Activated T-cell treated with anti-CD3 and anti-CD28 coated beads for 4 hours (primary cell): Measurements from ENCODE around the gene TSHZ2.

Experiments
- DNase-seq: peaks from one replicate; pipeline ENCODE4 v3.0.0-alpha.2; 2020

Gene TSHZ2

DNA sequence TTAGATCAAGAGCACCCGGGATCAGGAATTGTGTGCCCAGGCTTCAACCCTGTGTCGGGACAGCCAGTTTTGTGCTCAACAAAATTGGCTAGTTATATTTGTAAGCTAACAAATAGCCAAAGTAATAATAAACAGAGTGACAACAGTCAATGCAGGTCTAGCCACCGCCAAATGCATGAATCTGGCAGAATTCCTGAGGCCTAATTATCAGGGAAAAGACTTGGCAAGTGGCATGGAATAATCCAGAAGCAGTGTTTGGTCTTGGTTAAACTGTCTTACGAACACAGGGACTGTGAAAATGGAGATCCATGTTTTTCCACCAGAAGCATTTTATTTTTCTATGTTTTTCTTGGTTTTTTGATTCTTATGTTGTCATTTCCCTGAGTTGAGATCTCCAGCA, 352.7 kb downstream of the TSHZ2 start:
- no peak for DNase-seq

DNA sequence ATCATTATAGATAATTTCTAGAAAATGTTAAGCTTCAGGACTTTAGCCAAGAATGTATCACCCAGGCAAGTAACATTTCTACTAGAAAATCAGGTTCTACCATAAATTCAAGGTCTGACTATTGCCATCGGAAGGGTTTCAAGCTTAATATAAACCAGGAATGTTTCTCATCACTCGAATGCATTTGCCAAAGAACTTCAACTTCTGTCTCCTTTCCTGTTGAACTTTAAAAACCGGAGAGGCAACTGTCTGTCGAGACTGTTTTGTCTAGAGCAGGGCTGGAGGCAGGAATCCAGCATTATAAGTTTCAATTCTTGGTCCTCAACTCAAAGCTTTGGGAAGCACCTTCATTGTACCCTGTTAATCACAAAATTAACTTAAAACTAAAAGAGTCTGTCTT, 356.8 kb downstream of the TSHZ2 start:
- no peak for DNase-seq

DNA sequence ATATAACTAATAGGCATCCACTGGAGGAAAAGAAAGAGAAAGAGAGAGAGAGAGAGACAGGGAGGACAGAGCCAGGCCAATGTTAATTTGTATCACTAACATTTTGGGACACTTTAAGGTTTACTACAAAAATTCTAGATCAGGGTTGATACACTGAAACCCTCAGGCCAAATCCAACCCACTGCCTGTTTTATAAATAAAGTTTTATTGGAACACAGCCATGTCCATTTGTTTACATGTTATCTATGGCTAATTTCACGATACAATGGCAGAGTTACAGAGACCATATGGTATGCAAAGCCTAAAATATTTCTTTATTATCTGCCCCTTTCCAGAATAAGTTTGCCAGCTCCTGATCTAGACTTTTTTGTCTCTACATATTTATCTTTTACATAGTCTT, 357.6 kb downstream of the TSHZ2 start:
- DNase-seq = no peak

DNA sequence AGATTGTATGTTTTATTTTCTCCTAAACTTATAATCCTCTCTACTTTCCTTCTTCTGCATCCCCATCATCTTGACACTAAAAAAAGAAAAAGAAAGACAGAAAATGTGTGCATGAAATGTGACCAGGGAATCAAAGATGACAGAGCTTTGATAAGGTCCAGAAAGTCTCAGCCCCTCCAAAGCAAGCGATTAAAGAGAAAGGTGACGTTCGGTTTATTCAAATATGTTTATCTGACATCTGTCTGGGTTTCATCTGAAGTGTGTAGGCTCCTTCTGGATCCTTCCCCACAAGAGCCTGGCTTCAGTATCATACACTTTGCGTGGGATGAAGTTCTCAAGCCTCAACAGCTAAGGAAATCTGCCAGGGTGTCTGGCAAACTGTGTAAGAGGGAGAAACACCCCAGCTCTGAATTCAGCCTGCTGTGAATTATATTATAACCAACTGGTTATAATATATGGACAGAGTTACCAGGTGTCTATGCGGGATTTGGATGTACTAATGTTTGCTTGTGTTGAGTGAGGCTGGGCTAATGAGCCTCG, 358.5 kb downstream of the TSHZ2 start:
- DNase-seq = no peak

DNA sequence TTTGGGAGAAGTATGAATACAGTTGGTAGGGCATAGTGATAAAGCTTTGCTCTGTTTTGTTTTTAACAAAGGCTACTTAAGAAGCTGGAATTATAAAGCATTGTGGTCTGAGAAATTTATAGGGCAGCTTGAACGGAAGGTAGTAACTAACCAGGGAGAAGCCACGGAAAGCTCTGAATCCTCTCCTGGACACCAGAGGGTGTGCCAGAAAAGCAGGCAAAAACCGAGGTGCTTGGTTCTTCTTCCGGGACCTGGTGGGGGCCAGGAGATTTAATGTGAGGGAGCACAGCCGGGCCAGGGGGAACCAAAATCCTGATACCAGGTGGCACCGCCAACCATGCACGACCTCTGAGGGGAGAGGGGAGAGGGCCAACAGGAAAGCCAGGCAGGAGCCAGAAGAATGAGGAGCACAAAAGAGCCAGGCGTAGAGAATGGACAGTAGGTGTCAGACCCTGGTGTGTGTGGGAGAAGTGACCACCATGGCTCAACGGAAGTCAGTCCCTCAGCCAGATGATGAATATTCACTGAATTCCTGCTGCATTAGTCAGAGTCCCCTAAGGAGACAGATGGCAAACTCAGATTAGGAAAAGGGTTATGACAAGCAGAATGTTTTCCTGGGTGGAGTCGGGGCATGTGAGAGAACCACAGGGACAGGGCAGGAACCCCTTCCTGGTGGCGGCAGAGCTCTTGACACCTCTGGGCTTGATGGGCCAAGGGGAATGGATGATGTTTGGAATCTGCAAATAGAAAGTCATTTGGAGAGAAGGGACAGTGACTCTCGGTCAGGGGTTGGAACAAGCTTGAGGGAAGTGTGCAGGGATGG, 359.2 kb downstream of the TSHZ2 start:
- no peak for DNase-seq

GRCh38 chr20:53332022-53332837, 360.1 kb downstream of the TSHZ2 start:
- no peak for DNase-seq

DNA sequence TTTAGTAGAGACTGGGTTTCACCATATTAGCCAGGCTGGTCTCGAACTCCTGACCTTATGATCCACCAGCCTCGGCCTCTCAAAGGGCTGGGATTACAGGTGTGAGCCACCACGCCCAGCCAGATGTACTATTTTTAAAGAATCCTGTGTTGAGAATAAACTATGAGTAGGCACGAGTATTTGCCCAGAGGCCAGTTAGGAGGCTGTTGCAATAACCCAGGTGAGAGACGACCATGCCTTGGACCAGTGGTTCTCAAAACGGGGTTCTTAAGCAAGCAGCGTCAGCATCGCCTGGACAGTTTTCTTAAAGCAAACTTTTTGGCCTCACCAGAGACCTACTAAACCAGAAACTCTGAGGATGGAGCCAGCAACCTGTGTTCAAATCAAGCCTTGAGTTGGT, 362.7 kb downstream of the TSHZ2 start:
- no peak for DNase-seq

DNA sequence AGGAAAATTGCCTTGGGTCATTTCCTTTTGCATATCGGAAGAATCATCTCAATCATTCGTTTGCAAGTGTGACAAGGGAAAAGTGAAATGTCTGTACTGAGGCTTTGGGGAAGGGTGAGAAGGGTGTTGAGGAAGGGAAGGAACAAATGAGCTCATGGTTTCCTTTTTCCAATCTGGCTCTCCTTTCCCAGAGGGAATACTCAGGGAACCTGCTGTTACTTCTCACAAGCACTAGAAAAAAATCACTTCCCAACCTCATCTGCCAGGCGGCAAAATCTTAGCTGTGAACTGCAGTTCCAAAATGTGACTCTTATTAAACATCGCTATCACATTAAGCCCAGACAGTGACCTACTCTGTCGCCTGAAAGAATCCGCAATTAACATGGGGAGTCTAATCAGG, 363.4 kb downstream of the TSHZ2 start:
- DNase-seq = no peak

GRCh38 chr20:53336892-53337291, 364.7 kb downstream of the TSHZ2 start:
- no peak for DNase-seq

- DNase-seq = no peak
Observed at GRCh38 chr20:53337390-53338101, 365.4 kb downstream of the TSHZ2 start.

DNA sequence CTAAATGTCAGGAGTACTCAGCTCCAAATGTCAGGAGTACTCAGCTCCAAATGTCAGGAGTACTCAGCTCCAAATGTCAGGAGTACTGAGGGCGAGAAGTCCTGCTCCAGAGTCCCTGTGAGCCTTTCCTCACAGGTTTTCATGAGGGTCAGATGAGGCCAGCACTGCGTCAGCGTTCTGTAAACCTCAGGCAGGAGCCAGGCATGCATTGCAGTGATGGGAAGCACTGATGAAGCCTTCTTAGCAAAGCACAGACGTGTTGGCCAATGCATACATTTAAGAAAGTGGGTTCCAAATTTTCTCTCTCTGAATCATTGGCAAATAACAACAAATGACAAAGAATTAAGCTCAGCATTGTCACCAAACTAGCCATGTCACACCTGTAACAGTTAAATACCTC, 366.6 kb downstream of the TSHZ2 start:
- DNase-seq = no peak

GRCh38 chr20:53342429-53342828, 370.3 kb downstream of the TSHZ2 start:
- DNase-seq = no peak

DNA sequence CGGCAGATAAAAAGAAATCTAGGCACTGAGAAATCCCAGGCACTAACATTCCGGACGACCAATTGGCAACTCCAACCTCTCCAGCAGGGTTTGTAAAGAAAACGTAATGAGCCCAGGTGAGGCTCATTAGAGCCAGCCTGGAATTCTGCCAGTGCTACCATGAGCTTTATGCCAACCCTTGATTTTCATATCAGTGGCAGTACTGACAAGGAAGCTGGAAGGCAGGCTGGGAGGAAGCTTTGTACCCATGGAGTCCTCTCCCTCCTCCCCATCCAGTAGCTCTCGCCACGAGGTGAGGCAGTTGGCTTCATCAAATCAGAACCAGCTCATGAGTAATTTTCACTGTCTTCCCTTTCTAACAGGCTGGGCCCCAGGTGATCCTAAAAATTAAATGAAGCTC, 371.3 kb downstream of the TSHZ2 start:
- no peak for DNase-seq

DNA sequence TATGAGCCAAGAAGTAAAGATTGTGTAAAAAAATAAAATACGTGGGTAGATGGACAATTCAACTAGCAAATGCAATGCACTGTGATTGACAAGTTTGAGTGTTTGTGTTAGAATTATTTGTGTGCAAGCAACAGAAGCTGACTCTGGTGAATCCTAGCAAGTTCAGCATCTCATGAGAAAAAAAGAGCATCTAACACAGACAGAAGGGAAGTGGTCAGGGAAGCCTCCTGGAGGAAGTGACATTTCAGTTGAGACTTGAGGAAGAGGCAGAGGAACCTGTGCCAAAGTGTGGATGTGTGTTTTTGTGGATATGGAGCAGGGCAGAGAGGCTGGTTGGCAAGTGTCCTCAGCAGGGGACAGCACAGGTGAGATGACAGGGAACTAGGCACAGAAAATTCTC, 372.7 kb downstream of the TSHZ2 start:
- no peak for DNase-seq

GRCh38 chr20:53345536-53346334, 373.6 kb downstream of the TSHZ2 start:
- DNase-seq = no peak

DNA sequence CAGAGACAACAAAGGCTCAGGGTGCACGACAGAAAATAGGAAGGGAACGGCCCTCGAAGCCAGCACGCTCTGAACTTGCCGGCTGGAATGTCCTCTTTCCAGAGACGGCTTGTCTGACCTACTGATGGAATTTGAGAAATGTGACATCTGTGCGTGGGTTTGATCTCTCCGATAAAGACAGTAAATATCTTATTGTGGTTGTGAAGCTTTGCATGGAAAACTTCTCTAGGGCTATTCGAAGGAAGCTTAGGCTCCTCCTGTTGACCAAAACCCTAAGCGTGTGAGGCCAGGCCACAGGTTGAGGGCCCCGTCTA, 374.1 kb downstream of the TSHZ2 start:
- DNase-seq = no peak

DNA sequence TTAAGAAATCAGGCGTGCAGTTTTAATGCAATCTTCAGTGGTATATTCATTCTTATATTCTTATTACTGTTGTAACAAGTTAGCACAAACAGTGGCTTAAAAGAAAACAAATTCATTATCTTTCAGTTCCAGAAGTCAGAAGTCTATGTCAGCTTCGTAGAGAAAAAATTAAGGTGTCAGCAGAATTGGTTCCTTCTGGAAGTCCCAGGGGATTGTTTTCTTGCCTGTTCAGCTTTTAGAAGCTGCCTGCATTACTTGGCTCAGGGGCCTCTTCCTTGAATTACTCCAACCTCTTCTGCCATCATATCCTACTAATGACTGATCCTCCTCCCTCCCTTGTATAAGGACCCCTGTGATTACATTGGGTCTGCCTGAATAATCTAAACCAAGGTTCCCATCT, 377.6 kb downstream of the TSHZ2 start:
- no peak for DNase-seq

GRCh38 chr20:53352727-53353440, 380.7 kb downstream of the TSHZ2 start:
- no peak for DNase-seq

- DNase-seq = no peak
Observed at GRCh38 chr20:53354314-53354713, 382.2 kb downstream of the TSHZ2 start.

GRCh38 chr20:53355790-53356189, 383.6 kb downstream of the TSHZ2 start:
- no peak for DNase-seq

GRCh38 chr20:53359425-53359824, 387.3 kb downstream of the TSHZ2 start:
- DNase-seq = no peak

DNA sequence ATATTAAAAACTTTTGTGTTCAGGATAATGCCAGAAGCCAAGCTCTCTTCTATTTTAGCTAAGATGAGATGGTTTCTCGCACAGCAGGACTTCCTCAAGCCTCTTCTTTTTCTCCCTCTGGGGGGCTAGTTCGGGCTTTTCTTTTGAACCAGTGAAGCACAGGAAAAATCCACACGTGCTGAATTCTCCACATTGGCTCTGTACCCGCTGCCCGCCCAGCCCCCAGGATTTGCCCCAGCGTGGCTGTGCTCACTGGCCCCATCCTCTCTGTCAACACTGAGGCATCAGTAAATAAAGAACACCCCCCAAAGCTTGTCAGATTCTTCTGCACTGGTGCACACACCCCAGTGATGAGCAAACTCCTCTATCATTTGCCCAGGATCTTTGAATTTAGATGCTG, 388.7 kb downstream of the TSHZ2 start:
- DNase-seq = no peak
